GM19452 (cell line): ENCODE results near the gene SLC8B1.
"Not testable (repeated sequence)": the region's sequence is repeated elsewhere in the genome, so short reads cannot be mapped to it uniquely, and the experiment has no call there.

Source experiments
- ATAC-seq: cut with Tn5 transposase; IDR thresholded peaks from one replicate; pipeline ENCODE4 v1.9.1; 2021; ENCODE audit not compliant: unreplicated experiment

The SLC8B1 gene

DNA sequence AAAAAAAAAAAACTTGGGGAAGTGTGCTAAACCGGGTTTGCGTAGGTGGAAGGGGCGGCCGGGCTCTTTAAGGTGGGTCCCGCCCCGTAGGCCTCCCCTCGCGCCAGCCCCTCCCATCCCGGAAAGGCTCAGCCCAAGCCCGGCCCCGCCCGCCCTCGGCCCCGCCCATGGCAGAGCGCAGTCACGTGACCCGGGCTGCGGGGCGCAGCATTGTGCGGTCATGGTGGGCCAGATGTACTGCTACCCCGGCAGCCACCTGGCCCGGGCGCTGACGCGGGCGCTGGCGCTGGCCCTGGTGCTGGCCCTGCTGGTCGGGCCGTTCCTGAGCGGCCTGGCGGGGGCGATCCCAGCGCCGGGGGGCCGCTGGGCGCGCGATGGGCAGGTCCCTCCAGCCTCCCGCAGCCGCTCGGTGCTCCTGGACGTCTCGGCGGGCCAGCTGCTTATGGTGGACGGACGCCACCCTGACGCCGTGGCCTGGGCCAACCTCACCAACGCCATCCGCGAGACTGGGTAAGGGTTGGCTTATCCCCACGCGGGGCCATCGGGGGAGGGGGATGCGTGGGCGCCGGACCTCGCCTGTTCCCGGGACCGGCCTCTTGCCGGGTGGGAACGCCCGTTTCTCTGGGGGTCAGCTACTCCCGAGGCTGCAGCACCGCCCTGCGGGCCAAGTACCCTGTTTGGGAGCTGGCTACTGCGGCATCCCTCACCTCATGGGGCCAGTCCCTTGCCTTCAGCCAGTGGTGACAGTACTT, 23.6 kb upstream of the SLC8B1 start, which contains the start of gene PLBD2:
Gene PLBD2 (plus strand): TSS at position 207 of the 752 bp plus-strand sequence. CDS start 14 bp downstream, at position 221.
- peak; percentile 88 for ATAC-seq

DNA sequence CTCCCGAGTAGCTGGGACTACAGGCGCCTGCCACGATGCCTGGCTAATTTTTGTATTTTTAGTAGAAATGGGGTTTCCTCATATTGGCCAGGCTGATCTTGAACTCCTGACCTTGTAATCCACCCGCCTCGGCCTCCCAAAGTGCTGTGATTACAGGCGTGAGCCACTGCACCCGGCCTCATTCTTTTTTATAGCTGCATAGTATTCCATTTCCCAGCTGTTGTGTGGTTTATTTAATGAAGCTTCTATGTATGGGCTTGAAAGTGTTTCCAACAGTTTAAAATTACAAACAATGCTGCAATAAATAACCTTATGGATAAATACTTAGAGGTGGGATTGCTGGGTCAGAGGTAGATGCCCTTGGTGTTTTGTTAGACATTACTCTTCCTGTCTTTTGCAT, 19.3 kb upstream of the SLC8B1 start:
- ATAC-seq, result not testable (repeated sequence)

GRCh38 chr12:113351089-113351488, 16.2 kb upstream of the SLC8B1 start:
- ATAC-seq, result no peak

DNA sequence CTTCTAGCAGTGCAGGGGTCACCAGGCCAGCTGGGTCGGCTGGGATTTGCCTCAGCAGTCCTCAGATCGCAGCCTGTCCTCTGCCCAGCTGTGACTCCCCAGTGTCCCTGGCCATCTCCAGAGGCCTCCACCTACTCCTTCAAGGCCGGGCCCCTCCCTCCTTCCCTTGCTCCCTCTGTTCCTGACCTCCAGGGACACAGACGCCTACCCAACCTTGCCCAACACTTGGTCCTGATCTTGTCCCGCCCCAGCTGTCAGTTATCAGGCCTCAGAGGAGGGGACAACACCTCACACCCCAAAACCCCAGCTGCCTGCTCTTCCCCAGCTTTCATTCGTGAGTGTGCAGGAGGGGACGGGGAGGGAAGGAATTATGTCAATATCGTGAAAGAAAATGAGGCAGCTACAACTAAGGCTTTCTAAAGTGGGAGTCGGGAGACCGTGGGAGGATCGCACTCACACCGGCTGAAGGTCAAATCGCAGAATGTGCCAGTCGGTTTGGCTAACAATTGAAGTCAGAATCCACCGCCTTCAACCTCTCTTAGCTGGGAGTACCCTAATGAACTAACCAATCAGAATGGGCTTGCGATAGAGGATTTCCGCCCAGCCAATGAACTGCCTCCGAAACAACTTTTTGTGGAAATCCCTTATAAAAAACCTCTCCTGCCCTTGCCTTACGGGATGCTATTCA, 14.1 kb upstream of the SLC8B1 start:
- ATAC-seq, result no peak

GRCh38 chr12:113347892-113348291, 13.0 kb upstream of the SLC8B1 start:
- ATAC-seq, result no peak

DNA sequence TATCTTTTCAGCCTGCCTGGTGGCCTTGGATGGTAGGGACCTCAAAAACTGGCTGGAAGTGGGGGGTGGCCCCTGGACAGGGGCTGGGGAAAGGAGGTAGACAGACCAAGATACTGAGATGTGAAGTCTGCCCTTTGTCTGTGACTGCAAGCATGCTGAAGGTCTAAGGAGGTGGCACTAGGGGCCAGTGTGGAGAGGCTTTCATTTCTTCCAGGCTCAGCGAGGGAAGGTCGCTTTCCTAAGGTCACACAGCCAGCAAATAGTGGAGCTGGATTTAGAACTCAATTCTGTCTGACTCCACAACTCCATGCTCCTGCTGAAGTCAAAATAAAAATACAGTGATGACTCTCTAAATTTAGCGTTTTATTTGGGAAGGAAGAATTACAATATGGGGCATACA, 12.2 kb upstream of the SLC8B1 start:
- ATAC-seq, result no peak

GRCh38 chr12:113346353-113346752, 11.4 kb upstream of the SLC8B1 start:
- ATAC-seq, result no peak

DNA sequence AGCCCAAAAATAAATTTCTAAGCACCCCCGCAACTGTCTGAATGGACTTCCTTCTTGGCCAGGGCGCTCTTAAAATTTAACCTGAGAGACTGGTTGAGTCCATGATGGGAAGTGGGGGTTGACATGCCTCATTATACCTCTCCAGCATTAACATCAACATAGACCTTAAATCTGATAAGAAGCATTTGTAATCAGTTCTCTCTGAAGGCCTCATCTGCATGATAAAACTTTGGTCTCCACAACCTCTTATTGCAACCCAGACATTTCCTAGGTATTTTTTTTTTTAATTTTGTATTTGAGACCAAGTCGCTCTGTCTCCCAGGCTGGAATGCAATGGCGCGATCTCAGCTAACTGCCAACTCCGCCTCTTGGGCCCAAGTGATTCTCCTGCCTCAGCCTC, 10.4 kb upstream of the SLC8B1 start:
- no peak for ATAC-seq

DNA sequence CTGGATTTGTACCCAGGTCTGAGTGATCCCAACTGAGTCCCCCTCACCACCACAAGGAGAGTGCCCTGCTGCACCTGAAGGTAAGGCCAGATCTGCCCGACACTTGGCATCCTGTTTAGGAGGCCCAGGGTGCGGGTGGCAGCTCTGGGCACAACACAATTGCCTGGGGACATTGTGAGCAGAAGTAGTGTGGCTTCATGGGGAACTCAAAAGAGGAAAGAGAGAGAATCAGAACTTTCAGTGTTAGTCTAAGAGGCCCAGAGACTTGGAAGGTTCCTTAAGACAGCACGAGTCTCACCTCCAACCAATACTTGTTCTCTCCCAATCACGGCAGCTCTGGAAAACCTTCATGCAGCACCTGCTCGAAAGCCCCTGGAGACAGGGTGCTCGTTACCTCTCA, 6.6 kb upstream of the SLC8B1 start:
- no peak for ATAC-seq

- ATAC-seq, result no peak
Observed at GRCh38 chr12:113340061-113340460, 5.2 kb upstream of the SLC8B1 start.

- no peak for ATAC-seq
Observed at GRCh38 chr12:113339540-113339939, 4.6 kb upstream of the SLC8B1 start.

- ATAC-seq, result no peak
Observed at GRCh38 chr12:113333877-113334785, 778 bp downstream of the SLC8B1 start.

GRCh38 chr12:113333418-113333750, 1.5 kb downstream of the SLC8B1 start:
- ATAC-seq, result no peak

GRCh38 chr12:113332688-113333417, 2.1 kb downstream of the SLC8B1 start:
- ATAC-seq, result no peak

DNA sequence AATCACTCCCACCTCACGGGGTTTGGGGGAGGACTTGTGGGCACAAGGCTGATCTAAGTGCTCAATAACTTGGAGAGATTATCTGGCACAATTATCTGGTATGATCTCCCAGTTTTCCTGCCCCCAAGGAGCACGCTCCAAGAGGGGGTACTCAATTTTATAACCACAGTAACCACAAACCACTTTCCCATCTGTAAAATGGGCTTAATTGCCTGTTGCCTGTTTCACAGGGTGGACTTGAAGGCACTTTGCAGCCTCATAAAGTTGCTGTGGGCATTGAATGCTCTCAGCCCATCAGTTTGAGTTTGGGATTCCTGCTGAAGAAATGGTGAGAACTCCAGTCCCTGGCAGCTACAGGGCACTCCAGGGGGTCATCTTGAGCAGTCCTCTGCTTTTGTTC, 4.4 kb downstream of the SLC8B1 start:
- ATAC-seq, result no peak

DNA sequence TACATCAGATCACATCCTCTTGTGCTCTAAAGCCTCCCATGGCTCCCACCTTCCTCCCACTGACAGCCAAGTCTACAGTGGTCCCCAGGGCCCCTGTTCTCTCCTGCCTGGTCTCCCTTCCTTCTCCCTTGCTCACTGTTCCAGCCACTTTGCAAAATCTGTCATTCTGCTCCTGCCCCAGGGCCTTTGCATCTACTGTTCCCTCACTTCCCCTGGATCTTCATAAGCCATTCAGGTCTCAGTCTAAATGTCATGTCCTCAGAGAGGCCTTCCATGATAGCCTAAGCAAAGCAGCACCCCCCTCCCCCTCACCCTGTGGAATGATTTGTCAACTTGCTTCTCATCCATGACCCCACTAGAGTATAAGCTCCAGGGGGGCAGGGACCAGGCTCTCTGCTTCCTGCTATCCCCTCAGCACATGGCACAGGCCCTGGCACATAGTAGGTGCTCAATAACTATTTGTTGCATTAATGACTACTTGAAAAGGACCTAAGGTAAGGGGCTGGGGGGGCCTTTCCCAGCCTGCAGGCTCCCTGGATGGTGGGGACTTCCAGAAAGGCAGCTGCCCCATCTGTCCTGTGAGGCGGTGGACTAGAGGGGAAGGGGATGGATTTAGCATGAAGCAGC, 5.0 kb downstream of the SLC8B1 start:
- no peak for ATAC-seq

- no peak for ATAC-seq
Observed at GRCh38 chr12:113329022-113329790, 5.7 kb downstream of the SLC8B1 start.

GRCh38 chr12:113328368-113328889, 6.5 kb downstream of the SLC8B1 start:
- no peak for ATAC-seq

DNA sequence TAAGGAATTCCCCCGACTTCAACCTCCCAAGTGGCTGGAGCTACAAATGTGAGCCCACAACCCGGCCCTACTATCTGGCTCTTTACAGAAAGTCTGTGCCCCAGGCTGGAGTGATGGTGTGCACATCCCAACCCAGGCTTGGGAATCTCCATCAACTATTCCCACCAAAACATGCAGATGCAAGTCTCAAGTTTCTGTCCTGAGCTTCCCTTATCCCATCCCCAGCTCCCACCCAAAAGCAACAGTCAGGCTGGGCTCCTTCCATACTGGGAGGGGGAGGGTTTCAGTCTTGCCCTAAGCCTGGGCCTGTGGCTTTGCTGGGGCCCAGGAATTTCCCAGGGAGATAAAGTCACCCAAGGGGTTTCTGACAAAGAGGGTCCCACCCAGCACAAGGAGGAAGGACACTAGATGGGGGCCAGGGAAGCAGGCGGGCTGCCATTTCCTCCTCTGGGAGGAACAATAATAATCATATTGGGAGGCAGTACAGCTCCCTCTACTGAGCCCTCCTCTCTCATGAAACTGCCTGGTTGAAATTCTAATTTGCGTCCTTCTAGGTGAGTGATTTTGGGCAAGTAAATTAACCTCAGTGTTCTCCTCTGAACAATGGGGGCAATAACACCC, 8.0 kb downstream of the SLC8B1 start:
- ATAC-seq, result no peak
